Medulla oblongata (tissue), 1 donor: ENCODE results near the gene POLD2.
"Not testable (repeated sequence)": the region's sequence is repeated elsewhere in the genome, so short reads cannot be mapped to it uniquely, and the experiment has no call there.

Experiments
- DNase-seq: peaks from one replicate; pipeline ENCODE4 v3.0.0-alpha.2; 2015; ENCODE audit errors: extremely low spot score

Gene POLD2

DNA sequence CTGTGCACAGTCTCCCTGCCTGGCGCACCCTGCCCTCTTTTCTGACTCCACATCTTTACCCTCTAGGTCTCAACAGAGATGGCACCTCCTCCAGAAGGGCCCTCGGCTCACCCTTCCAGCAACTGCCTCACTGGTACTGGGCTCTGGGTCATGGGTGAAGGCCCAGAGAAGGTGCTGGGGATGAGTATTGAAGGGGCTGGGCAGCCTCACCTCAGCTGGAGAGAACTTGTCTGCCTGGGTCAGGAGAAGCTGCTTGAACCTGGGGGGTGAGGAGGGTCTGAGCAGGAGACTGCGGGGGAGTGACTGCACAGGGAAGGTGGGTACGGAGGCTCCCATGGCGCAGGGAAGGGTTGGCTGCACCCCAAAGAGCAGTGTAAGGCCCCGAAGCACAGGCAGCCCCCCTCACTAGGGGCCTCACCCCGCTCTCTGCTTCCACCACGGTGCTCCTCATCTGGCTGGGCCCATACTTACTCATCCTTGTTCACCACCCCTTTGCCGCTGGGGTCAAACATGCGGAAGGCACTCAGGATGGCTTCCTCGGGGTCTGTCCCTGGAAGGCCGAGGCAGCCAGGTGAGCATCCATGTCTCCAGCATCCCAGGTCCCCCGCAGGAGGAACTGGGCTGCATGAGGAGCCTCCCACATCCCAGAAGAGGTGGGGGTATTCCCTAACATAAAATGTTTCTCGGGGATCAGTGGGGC, 16.1 kb upstream of the POLD2 start:
- no peak for DNase-seq

DNA sequence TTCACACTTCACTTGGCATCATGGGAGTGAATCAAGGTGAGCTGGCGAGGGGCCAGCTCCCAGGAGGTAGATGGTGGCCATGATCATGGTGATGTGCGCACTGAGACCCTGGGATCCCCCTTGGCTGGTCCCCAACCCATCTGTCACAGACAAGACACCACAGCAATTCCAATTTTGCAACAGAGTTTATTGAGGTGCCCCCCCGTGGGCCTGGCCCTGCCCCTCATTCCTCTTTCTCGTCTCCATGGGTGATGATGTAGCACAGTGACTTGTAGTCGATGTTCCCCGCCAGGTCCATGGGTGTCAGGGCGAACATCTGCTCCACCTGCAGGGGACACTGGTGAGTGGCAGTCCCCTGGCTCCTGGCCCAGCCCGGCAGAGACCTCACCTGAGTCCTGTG, 15.3 kb upstream of the POLD2 start:
- no peak for DNase-seq

DNA sequence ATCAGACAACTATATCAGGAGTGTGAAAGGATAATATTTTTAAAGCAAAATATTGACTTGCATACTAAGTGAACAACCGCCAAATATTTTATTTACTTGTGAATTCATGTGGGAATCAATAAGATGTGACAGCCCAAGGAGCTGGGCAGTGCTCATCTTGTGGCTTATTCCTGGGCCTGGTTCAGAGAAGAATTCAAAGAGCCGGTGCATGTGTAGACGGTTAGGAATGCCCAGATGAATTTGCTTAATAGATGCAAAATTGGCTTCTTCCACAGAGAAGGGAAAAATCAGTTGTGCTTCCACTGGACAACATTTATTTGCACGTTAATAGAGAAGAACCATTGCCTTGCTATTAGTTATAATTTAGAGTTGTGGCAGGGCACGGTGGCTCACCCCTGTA, 13.4 kb upstream of the POLD2 start:
- no peak for DNase-seq

DNA sequence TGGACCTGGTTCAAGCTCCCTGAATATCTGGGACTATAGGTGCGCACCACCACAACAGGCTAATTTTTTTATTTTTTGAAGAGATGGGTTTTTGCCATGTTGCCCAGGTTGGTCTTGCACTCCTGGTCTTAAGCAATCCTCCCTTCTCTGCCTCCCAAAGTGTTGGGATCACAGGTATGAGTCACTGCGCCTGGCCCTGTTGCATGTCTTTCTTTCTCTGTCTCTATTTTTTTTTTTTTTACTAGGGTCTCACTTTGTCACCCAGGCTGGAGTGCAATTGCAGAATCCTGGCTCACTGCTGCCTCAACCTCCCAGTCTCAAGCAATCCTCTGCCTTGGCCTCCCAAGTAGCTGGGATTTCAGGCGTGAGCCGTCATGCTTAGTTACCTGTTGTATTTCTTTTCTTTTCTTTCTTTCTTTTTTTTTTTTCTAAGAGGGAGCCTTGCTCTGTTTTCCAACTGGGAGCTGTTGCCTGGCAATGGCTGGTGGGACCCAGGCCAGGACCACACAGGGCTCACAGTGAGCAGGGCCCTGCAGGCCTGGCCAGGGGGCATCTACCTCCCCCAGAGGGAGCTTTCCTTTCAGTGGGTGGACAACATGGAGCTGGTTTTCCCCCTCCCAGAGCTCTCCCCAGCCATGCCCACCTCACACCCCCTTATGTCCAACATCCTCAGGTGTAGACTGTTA, 11.7 kb upstream of the POLD2 start:
- no peak for DNase-seq

DNA sequence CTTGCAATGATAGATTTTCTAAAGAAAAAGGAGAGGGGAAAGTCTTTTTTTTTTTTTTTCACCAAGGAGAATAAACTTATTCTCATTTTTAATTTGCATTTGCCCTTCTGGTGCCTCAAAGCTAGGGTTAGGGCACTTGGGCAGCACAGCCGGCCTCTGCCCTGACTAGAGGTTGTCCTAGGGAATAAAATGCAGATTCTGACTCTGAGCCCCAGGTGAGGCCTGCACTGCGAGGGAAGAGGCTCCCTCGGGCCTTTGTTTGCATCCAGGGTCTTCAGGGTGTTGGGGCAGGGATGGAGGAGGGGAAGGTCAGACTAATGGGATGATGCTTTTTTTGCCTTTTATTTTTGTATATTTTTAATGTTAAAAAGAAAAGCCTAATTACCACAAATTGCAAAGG, 9.9 kb upstream of the POLD2 start:
- no peak for DNase-seq

DNA sequence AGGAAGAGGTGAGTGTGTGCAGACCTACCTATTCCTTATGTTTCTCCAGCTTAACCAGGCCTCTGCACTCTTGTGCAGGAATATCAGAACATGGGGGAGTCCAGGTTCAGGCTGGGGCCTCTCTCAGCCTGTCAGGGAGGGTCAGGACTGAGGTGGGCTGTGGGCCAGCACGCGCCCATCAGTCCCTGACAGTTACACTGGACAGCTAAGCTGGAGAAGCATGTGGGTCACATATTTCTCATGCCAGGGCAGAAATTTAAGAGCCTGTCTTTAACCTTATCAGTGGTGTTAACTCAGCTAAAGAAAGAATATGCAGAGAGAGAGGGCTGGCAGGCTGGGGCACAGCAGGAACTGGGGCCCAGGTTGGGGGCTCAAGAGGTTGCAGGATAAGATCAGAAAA, 8.7 kb upstream of the POLD2 start:
- DNase-seq = no peak

DNA sequence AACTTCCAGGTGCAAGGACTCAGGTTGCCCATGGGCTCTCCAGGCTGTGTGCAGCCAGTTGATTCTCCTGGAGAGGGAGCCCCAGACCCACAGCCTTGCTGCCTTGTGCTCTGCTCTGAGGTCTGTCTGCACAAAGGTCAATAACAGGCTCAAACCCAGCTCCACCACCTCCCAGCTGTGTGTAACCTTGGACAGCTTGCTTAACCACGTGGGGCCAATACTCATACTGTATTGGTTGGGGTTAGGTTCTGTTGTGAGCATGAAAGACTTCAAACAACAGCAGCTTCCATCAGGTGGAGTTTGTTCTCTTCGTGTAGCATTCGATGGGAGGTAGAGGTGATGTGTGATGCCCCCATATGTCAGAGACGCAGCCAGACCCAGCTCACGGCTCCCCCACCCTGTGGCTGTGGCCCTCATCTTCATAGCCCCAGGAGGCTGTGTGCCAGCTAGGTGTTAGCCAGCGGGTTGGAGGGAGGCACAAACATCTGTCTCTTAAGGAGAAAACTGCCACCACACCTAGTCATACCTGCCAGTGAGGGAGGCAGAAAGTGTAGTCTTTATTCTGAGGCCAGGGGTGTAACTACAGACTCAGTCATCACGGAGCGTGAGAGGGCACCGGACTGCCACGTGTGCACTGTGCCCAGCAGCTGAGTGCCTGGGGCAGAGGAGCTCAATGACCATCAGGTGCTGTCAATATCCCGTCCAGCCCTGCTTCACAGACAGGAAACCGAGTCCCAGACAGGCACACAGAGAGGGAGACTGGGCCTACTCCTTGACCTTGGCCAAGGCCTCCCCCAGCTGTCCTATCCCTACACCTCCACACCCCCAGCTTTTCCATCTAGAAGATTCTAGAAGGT, 8.1 kb upstream of the POLD2 start:
- no peak for DNase-seq

DNA sequence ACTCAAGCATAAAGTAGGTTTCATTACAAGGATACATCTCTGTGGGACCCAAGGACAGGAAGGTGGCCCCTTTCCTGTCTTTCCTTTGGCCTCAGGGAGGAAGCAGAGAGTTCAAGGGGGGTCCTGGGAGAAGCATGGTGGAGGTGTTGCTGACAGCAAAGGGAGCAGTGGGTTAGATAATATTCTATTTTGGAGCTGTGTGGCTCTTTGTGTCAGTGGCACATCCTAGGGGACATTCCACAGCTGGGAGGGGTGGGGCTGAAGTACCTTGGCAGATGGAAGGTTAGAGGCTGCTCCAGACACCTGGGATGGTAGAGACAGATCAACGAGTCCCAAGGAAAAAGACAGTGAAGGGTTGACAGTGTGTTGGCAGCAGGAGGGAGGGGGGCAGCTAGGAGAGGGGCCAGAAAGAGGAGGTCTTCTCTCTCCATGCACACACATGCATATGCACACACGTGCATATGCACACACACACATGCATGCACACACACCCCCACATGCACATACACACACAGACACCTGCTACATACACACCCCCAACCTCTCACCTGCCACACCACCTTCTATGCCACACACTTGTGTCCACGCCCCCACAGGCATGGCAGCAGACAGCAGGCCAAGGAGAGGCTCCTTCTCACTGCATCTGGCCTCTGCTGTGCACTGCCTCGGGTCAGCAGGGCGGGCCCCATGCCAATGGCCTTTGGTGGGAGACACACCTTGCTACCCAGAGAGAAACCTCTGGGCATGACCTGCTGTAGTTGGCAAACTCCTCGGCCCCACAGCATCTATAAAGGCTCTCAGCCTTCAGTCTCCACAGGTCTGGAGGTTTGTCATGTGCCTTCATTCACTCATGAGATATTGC, 5.6 kb upstream of the POLD2 start:
- no peak for DNase-seq

DNA sequence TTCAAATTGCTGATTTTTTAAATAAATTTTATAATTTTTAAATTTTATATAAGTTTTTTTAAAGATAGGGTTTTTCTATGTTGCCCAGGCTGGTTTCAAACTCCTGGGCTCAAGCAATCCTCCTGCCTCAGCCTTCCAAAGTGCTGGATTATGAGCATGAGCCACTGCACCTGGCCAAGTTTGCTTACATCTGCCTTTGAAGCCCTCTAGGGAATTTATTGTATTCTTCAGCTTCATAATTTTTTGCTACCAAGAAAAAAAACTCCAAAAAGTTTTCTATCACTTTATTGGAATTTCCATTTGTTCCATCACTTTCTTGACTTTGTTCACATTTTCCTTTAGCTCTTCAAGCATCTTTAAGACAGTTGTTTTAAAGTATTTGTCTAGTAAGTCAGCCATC, 3.8 kb upstream of the POLD2 start:
- no peak for DNase-seq

DNA sequence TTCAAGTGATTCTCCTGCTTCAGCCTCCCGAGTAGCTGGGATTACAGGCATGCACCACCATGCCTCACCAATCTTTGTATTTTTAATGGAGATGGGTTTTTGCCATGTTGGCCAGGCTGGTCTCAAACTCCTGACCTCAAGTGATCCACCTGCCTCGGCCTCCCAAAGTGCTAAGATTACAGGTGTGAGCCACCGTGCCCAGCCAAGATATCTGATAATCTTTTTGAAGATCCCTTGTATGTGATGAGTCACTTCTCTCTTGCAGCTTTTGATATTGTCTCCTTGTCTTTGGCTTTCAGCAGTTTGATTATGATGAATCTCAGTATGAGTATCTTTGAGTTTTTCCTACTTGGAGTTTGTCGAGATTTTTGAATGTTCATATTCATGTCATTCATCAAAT, 3.2 kb upstream of the POLD2 start:
- not testable (repeated sequence) for DNase-seq

DNA sequence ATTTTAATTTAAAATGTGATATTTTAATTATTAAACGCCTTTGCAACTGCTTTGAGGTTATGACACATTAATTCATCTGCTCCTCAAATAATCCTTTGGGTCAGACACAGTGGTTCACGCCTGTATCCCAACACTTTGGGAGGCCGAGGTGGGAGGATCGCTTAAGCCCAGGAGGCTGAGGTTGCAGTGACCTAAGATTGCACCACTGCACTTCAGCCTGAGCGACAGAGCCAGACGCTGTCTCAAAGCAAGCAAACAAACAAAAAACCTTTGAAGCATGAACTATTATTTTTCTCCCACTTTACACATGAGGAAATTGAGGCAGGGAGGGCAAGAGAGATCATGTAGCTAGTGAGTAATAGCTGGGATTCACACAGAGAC, 1.5 kb upstream of the POLD2 start:
- DNase-seq = no peak

DNA sequence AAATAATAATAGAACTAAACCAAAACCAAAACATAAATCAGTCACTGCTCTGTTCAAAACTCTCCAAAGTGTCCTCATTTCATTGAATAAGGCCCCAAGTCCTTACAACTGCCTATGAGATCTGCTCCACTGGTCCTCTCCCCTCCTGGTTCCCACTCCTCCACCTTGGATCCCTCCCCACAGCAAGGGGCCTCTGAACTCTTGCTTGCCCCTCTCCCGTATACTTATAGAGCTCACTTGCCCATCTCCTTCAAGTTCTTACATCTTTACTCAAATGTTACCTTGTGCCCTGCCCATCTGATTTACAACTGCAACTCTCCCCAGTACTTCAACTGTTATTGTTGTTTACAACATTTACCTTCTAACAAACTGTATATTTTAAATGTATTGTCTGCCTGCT, 819 bp downstream of the POLD2 start:
- DNase-seq = no peak

DNA sequence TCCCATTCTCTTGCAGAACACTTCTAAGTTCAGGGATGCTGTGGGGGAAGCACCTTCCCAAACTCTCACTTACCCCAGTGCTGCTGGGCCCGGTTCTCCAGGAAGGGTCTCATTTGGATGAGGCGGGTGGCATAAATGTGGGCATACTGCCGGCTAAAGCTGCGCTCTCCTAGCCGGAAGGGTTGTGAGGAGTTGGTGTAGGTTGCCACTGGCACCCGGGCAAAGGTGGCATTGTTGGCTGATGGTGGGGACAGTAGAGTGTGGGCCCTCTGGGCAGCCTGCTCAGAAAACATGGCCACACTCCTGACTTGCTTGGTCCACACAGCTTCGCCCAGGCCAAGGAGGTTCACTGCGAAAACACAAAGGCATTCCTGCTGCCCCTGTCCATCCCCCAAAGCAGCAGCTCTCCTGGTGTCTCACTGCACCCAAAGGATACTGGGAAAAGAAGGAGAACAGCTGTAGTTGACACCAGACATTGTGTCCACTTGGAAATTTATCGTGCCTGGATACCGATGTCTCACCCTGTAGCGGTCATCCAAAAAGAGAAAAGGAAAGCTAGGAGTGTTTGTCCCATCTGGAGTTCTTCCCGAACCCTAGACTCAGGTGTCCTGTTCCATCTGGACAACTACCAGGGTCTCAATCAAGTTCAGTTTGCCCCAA, 1.5 kb downstream of the POLD2 start:
- no peak for DNase-seq

DNA sequence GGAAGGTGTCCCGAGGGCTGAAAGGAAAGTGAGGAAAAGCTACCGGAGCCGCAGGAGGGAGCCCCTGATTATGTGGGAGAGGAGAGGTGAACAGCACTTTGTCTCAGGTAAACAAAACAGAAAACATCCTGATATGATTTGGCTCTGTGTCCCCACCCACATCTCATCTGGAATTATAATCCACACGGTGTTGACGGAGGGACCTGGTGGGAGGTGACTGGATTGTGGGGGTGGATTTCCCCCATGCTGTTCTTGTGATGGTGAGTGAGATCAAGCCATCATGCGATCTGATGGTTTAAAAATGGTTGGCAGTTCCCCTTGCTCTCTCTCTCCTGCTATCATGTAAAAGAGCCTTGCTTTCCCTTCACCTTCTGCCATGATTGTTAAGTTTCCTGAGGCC, 3.0 kb downstream of the POLD2 start:
- no peak for DNase-seq

DNA sequence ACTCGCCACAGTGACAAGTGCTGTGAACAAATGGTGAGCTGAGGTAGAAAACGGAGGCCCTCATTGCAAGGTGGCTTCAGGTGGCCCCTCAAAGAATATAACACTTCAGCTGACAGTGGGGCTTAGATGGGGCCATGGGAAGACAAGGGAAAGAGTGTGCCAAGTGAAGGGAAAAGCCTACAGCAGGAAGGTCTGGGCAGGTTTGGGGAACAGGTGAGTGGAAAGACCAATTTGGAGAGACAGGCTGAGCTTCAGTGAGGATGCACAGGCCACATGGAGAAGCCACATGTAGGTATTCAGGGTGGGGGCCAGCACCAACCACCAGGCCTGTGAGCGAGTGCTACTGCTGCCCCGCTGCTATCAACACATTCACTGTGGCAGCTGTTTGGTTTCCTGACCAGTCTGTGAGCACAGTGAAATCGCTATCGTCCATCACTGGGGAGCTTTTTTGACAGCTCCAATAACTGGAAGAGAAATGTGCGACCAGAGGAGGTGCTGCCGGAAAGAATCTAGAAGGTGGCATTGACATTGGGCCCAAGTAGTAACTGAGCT, 3.4 kb downstream of the POLD2 start:
- no peak for DNase-seq

DNA sequence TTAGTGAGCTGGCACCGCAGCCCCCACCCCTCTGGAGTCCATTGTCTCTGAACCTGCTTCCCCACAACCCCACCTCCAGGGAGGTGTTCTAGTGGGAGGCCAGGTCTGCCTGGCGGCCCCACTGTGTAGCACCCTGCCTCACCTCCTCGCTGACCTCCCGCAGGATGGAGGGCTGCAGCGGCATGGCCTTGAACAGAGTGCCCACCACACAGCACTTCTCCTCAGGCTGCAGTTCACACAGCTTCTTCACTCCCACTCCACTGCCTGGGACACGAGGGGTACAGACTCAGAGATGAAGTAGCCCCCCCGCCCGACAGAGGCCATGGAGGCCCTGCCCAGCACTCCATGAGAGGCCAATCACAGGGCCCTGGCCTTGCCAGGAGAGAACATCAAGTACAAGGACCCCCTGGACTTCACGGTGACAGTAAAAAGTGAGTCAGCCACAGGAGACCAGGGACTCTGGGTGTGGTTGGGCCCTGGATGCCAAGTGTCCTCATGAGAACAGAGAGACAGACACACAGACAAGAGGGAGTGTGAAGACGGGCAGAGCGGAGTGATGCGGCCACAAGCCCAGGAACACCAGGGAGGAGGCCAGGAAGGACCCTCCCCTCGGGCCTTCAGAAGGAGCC, 5.4 kb downstream of the POLD2 start:
- DNase-seq = no peak

DNA sequence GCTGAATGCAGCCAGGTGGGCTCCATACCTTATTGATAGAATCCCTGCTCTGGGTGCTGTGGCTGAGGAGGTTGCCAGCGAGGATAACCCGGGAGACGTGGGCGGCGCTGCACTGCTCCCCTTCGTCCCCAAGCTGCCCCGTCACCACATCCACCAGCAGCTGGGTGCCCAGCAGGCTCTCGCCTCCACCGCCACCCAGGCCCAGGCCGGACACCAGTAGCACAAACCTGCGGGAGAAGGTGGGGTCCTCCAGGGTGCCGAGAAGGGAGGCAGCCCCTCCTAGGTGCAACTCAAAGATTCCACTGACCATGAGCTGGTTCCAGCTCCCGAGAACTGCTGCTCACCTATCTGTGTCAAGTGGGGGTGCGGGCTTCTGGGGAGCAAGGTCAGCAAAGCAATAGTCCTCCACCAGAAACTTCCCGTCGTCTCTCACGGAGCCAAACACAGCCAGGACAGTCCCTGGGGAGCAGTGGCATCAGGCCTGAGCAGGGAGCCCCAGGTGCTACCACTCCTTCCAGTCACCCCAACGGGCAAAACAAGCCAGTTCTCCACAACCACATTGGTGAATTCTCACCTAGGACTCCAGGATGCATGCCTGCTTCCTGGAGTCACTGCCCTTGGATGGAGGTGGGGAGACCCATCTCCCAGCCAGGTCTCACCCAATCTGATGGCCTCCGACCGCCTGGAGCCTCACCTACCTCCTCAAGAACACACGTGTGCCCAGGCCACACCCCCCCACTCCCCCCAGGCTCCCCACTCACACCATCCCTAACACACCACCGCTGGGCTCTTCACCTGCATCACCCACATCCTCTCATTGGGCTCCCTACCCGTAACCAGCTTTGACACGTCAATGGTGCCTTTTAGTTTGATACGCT, 6.3 kb downstream of the POLD2 start:
- DNase-seq = no peak

DNA sequence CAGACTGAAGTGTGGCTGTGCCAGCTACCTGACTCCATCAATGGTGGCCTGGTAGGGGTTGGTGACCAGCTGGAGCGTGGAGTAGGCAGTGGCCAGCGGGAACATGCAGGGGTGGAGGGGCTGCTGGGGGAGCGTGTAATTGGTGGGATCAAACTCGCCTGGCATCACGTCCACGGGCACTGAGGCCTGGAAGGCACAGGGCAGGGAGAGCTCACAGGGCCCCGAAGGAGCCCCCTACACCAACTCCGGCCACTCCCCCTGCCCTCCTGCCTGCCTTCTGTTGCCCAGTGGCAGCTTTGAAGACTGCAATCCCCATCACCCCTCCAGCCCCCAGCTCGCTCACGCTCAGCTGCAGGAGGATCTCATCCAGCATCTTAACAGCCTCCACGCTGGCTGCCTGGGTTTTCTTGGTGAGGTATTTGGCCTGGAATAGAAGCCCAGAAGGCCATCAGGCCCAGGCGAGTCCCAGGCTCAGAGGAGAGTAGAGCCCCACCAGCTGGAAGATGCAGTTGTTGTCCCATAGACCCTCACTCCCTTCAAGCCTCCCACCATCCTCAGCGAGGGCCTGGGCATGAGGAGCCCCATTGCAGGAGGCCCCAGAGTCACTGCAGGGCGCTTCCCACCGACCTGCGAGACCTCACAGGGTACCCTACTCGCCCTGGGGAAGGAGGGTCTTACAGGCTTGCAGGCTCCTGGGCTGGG, 7.1 kb downstream of the POLD2 start:
- no peak for DNase-seq
